NB4 (cell line): ENCODE data around the gene ZDHHC7.
A peak's percentile ranks its signal among the peaks of the same experiment; 100 is the strongest.

ENCODE experiments used
- DNase-seq: peaks from one replicate; pipeline ENCODE4 v3.0.0; 2010; ENCODE audit warnings: low read depth
- H3K4me3 ChIP-seq: one replicate; pipeline ENCODE4 v1.5.1; 2011; ENCODE audit warnings: mild to moderate bottlenecking, low read depth, low read length, moderate library complexity
- MAX ChIP-seq: IDR thresholded peaks from 2 replicates; pipeline ENCODE4 v1.6.1; 2011; ENCODE audit warnings: low read depth, low read length
- MYC ChIP-seq: IDR thresholded peaks from 2 replicates; pipeline ENCODE4 v1.6.1; 2011; ENCODE audit warnings: low read depth, low read length
- POLR2A ChIP-seq: IDR thresholded peaks from 2 replicates; pipeline ENCODE4 v1.6.1; 2011; ENCODE audit warnings: mild to moderate bottlenecking; ENCODE audit not compliant: insufficient read length; ENCODE audit errors: extremely low read depth
- TF ChIP-seq, protein P1 (sequence below): IDR thresholded peaks from one replicate; pipeline ENCODE4 v1.5.1; 2012; ENCODE audit warnings: low read depth, low read length

The ZDHHC7 gene

GRCh38 chr16:85031451-85031850, 20.1 kb upstream of the ZDHHC7 start:
- H3K4me3 ChIP-seq = no peak overlapping the region
- TF ChIP-seq MYC (no peak), POLR2A (no peak), MAX (no peak)
- TF ChIP-seq, protein P1, sequence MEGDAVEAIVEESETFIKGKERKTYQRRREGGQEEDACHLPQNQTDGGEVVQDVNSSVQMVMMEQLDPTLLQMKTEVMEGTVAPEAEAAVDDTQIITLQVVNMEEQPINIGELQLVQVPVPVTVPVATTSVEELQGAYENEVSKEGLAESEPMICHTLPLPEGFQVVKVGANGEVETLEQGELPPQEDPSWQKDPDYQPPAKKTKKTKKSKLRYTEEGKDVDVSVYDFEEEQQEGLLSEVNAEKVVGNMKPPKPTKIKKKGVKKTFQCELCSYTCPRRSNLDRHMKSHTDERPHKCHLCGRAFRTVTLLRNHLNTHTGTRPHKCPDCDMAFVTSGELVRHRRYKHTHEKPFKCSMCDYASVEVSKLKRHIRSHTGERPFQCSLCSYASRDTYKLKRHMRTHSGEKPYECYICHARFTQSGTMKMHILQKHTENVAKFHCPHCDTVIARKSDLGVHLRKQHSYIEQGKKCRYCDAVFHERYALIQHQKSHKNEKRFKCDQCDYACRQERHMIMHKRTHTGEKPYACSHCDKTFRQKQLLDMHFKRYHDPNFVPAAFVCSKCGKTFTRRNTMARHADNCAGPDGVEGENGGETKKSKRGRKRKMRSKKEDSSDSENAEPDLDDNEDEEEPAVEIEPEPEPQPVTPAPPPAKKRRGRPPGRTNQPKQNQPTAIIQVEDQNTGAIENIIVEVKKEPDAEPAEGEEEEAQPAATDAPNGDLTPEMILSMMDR = no peak
- DNase-seq = no peak

DNA sequence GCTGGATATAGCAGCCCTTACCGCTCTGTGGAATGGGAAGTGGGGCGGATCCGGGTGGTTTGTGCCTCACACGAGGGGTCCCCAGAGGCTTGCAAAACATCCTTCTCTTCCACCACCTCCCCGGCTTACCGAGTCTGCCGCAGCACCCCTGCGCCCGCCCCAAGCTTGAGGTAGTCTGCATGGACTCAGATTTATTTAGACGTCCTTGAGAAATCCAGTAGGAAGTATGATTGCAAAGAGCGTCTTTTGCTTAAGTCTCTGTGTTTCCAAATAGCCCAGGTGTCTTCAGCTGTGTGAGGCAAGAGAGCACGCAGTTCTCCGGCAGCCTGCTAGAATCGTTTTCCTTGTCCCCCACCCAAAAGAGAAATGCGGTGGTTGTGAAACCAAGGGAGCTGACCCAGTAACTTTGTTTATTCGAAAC, 18.7 kb upstream of the ZDHHC7 start:
- H3K4me3 ChIP-seq = peak overlapping the region; percentile 52
- peak; percentile 96 for DNase-seq
- TF ChIP-seq MAX = no peak
- TF ChIP-seq POLR2A = no peak
- TF ChIP-seq, protein P1 = no peak
- no peak for TF ChIP-seq MYC

GRCh38 chr16:85029408-85029784, 18.1 kb upstream of the ZDHHC7 start:
- H3K4me3 ChIP-seq = peak overlapping the region; percentile 52
- TF ChIP-seq MYC = no peak; the same call in 1 of the 2 replicates
- no peak for TF ChIP-seq MAX
- TF ChIP-seq, protein P1 = no peak
- no peak for TF ChIP-seq POLR2A
- DNase-seq = peak; percentile 88

GRCh38 chr16:85028685-85029407, 17.5 kb upstream of the ZDHHC7 start:
- DNase-seq = peak; percentile 34
- H3K4me3 ChIP-seq = no peak overlapping the region
- TF ChIP-seq MYC = peak; percentile 31; the same call in 1 of the 2 replicates
- TF ChIP-seq MAX = no peak
- TF ChIP-seq, protein P1 = no peak

- TF ChIP-seq POLR2A (no peak), MAX (no peak), MYC (no peak)
- TF ChIP-seq, protein P1 = no peak
- H3K4me3 ChIP-seq = peak overlapping the region; percentile 41
- no peak for DNase-seq
Observed at GRCh38 chr16:85027958-85028684, 16.8 kb upstream of the ZDHHC7 start.
